ENCODE data around the gene CLDN3.

GRCh38 chr7:73801577-73801976, 31.5 kb upstream of the CLDN3 start:
- TF ChIP-seq CTCF (IDR thresholded peaks at IDR 0.05) (no peak), POLR2A (IDR thresholded peaks at IDR 0.05) (no peak)

Data from Peyer's patch (tissue), 4 donors.